Smooth muscle cell of the pulmonary artery (primary cell): ENCODE data around the gene HNRNPH2. TPM values are rescaled to one million over a fixed set of nuclear protein-coding genes. Genes with fewer than 3 reads are reported as not detected.

Source experiments
- total RNA-seq: library from RNA; depleted of rRNA; stranded (reverse); fragments of >200 nt; gene quantifications from 2 replicates; pipeline ENCODE4 v1.2.3, GENCODE V29; 2014

Gene HNRNPH2
- total RNA-seq = 55.9 and 72.3 TPM in 2 replicates

GRCh38 chrX:101407748-101408531 lies at the start of gene HNRNPH2, which contains the start of gene GLA:
HNRNPH2 (plus strand) TSS chrX:101408222; CDS start chrX:101411989, 3,767 bp downstream.
GLA (minus strand) TSS chrX:101407925; CDS start chrX:101407903, 22 bp downstream.

GRCh38 chrX:101385795-101386541 lies 22.1 kb upstream of the HNRNPH2 start, which contains the start of gene BTK:
BTK (minus strand) TSS chrX:101386191; CDS start chrX:101375284, 10,907 bp downstream.

GRCh38 chrX:101390664-101391525 lies 17.1 kb upstream of the HNRNPH2 start, which contains the start of gene RPL36A:
RPL36A (plus strand) TSS chrX:101391011; CDS start chrX:101391044, 33 bp downstream.

Other genes starting within 250 kb of the HNRNPH2 start
- 1.0 and 1.8 TPM in 2 replicates for gene DRP2, start 188.4 kb upstream of the HNRNPH2 start, total RNA-seq
- 0.20 and 0.26 TPM in 2 replicates for gene TAF7L, start 116.9 kb upstream of the HNRNPH2 start, total RNA-seq
- 4.0 and 4.1 TPM in 2 replicates for gene TIMM8A, start 59.5 kb upstream of the HNRNPH2 start, total RNA-seq
- gene BTK, start 22.0 kb upstream of the HNRNPH2 start, total RNA-seq = not detected in 2 replicates
- 381 and 482 TPM in 2 replicates for gene RPL36A, start 17.2 kb upstream of the HNRNPH2 start, total RNA-seq
- 18.3 and 23.0 TPM in 2 replicates for gene GLA, start 297 bp upstream of the HNRNPH2 start, total RNA-seq
- gene ARMCX4, start 77.2 kb downstream of the HNRNPH2 start, total RNA-seq = 4.4 and 7.3 TPM in 2 replicates
- 40.6 and 51.0 TPM in 2 replicates for gene ARMCX1, start 142.3 kb downstream of the HNRNPH2 start, total RNA-seq
- gene ARMCX6, start 209.8 kb downstream of the HNRNPH2 start, total RNA-seq = 37.7 and 40.4 TPM in 2 replicates
- gene ARMCX3, start 214.9 kb downstream of the HNRNPH2 start, total RNA-seq = 91.0 and 132 TPM in 2 replicates